HepG2 (cell line): ENCODE measurements around the gene CFAP206.

Experiments
- EP300 ChIP-seq, 3 experiments: sonication (generic) in 1 of 3; formaldehyde crosslinking in 1 of 3; IDR thresholded peaks; 2 replicates each; pipeline versions ENCODE4 v1.5.1 to v1.6.1; 2011 to 2020; ENCODE audit warnings: low read depth in 2 of 3, low read length in 2 of 3, borderline replicate concordance in 1 of 3, improper control_type of control experiment in 1 of 3, mild to moderate bottlenecking in 1 of 3, missing genetic modification reagents in 1 of 3, moderate library complexity in 1 of 3
- TAF1 ChIP-seq: sonication (generic); formaldehyde crosslinking; IDR thresholded peaks from 2 replicates; pipeline ENCODE4 v1.4.0; 2020; ENCODE audit warnings: missing genetic modification reagents
- ZBTB21 ChIP-seq: sonication (generic); formaldehyde crosslinking; IDR thresholded peaks from 2 replicates; pipeline ENCODE4 v1.4.0; 2020; ENCODE audit warnings: missing genetic modification reagents
- ZKSCAN8 ChIP-seq: IDR thresholded peaks from 2 replicates; pipeline ENCODE4 v1.6.1; 2016; ENCODE audit warnings: borderline replicate concordance, missing genetic modification reagents, missing compliant biosample characterization
- ZNF18 ChIP-seq: sonication (generic); formaldehyde crosslinking; IDR thresholded peaks from 2 replicates; pipeline ENCODE4 v1.8.0; 2022; ENCODE audit warnings: mild to moderate bottlenecking, missing genetic modification reagents; ENCODE audit not compliant: insufficient replicate concordance

DNA sequence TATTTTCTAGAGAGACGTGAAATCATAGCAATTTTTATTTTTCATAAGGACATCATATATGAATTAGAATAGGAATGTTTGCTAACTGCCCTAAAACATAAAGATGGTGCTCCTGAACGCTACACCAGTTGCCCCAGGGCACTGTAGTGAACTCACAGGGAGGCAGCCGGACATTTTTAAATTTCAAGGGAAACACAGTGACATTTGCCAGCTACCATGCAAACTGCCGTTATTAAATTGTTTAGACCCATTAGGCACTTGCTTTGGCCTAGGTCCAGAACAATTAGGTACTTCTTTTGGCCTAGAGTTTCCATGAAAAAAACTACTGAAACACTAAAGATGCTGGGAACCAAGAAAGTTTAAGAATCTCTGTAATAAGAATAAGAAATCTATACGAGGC lies 24.9 kb upstream of the CFAP206 start:
- TF ChIP-seq ZNF18 (CRISPR knock-in tag) (no peak), TAF1 (no peak), ZKSCAN8 (no peak), ZBTB21 (CRISPR knock-in tag) (no peak), EP300 (IDR thresholded peaks at IDR 0.05; ENCODE audit: low read depth in 2 of 2, low read length in 2 of 2) (no peak), EP300 (CRISPR knock-in tag; IDR thresholded peaks at IDR 0.05; ENCODE audit: borderline replicate concordance) (no peak)
